Measurements from ENCODE around the gene C9orf72.

- TF ChIP-seq ZNF302 (CRISPR knock-in tag; IDR thresholded peaks at IDR 0.05) (no peak), USF2 (IDR thresholded peaks at IDR 0.05) (no peak), CTCF (IDR thresholded peaks at IDR 0.05) (no peak), ZC3H11A (IDR thresholded peaks at IDR 0.05) (no peak), JUN (IDR thresholded peaks at IDR 0.05) (no peak), ELK1 (IDR thresholded peaks at IDR 0.05; ENCODE audit: low read depth, low read length) (no peak), CHD2 (IDR thresholded peaks at IDR 0.05; ENCODE audit: low read length, partially characterized antibody) (no peak), KDM1A (IDR thresholded peaks at IDR 0.05; ENCODE audit: low read depth) (no peak), MAFK (IDR thresholded peaks at IDR 0.05; ENCODE audit: partially characterized antibody) (no peak), RCOR1 (IDR thresholded peaks at IDR 0.05; ENCODE audit: low read depth, low read length) (no peak), CBX2 (IDR thresholded peaks at IDR 0.05; ENCODE audit: borderline replicate concordance, low read depth) (no peak), RAD21 (conservative IDR thresholded peaks at IDR 0.05 in 1 of 2, IDR thresholded peaks at IDR 0.05 in 1 of 2) (no peak), POLR2A (IDR thresholded peaks at IDR 0.05; ENCODE audit: low read length) (no peak), ESRRA (IDR thresholded peaks at IDR 0.05; ENCODE audit: borderline replicate concordance, low read length) (no peak)
These were observed 28.1 kb upstream of the C9orf72 start for GRCh38 chr9:27601396-27601795.

Measured in A549 (cell line).